Keratinocyte (primary cell): Measurements from ENCODE around the gene CBY1. TPM values are rescaled to one million over a fixed set of nuclear protein-coding genes. Genes with fewer than 3 reads are reported as not detected.

ENCODE experiments used
- DNase-seq: peaks from one replicate; pipeline ENCODE4 v3.0.0-alpha.2; 2011; ENCODE audit warnings: low read depth, missing footprints, low spot score
- FAIRE-seq: peaks from 2 replicates; lab custom pipeline; 2011; peaks lifted over from hg19 to GRCh38; lab: Jason Lieb, UNC
- H2AFZ ChIP-seq: 2 replicates; pipeline ENCODE4 v1.6.0; 2012; ENCODE audit warnings: low read length, control low read depth, inconsistent platforms; ENCODE audit not compliant: control insufficient read depth
- H3K27ac ChIP-seq: 2 replicates; pipeline ENCODE4 v1.5.1; 2011; ENCODE audit warnings: low read length; ENCODE audit not compliant: control insufficient read depth, insufficient read depth
- H3K27me3 ChIP-seq: 3 replicates; pipeline ENCODE4 v1.6.0; 2011; ENCODE audit warnings: low read length; ENCODE audit not compliant: control insufficient read depth, insufficient read depth; ENCODE audit errors: extremely low read depth
- H3K36me3 ChIP-seq, 2 experiments: 2 replicates in 1 of 2; 3 replicates in 1 of 2; pipeline ENCODE4 v1.5.1; 2011; ENCODE audit warnings: low read length in 2 of 2, mild to moderate bottlenecking in 1 of 2; ENCODE audit not compliant: control insufficient read depth in 2 of 2, insufficient read depth in 2 of 2; ENCODE audit errors: extremely low read depth in 1 of 2
- H3K4me1 ChIP-seq: 3 replicates; pipeline ENCODE4 v1.5.1; 2011; ENCODE audit warnings: low read length; ENCODE audit not compliant: control insufficient read depth, insufficient read depth; ENCODE audit errors: extremely low read depth
- H3K4me2 ChIP-seq: 3 replicates; pipeline ENCODE4 v1.6.0; 2011; ENCODE audit warnings: low read depth, low read length; ENCODE audit not compliant: control insufficient read depth, insufficient read depth; ENCODE audit errors: extremely low read depth
- H3K4me3 ChIP-seq, 3 experiments: fragments of 200-600 bp in 1 of 3; sonication (generic) in 1 of 3; 2 replicates in 2 of 3; 3 replicates in 1 of 3; pipeline ENCODE4 v1.5.1; 2011 to 2016; ENCODE audit warnings: low read length in 3 of 3, mild to moderate bottlenecking in 3 of 3, control low read depth in 2 of 3, inconsistent platforms in 1 of 3, low read depth in 1 of 3, mixed read lengths in 1 of 3, mixed run types in 1 of 3, moderate library complexity in 1 of 3; ENCODE audit not compliant: control insufficient read depth in 2 of 3, insufficient read depth in 2 of 3; ENCODE audit errors: extremely low read depth in 1 of 3
- H3K79me2 ChIP-seq: 2 replicates; pipeline ENCODE4 v1.6.0; 2012; ENCODE audit warnings: low read length; ENCODE audit not compliant: control insufficient read depth, insufficient read depth
- H3K9ac ChIP-seq: 3 replicates; pipeline ENCODE4 v1.6.0; 2011; ENCODE audit warnings: low read length; ENCODE audit not compliant: control insufficient read depth, insufficient read depth; ENCODE audit errors: extremely low read depth
- H3K9me1 ChIP-seq: 3 replicates; pipeline ENCODE4 v1.6.0; 2011; ENCODE audit warnings: low read length; ENCODE audit not compliant: control insufficient read depth, insufficient read depth; ENCODE audit errors: extremely low read depth
- H3K9me3 ChIP-seq: 2 replicates; pipeline ENCODE4 v1.5.1; 2012; ENCODE audit warnings: low read depth, low read length; ENCODE audit not compliant: control insufficient read depth
- H4K20me1 ChIP-seq: 3 replicates; pipeline ENCODE4 v1.6.0; 2011; ENCODE audit warnings: low read length; ENCODE audit not compliant: control insufficient read depth, insufficient read depth; ENCODE audit errors: extremely low read depth
- EZH2 ChIP-seq: IDR thresholded peaks from one replicate; pipeline ENCODE4 v1.6.1; 2012; ENCODE audit warnings: inconsistent platforms, mild to moderate bottlenecking, low read length, moderate library complexity
- dilution Hi-C: fragments of 300-500 bp; cut with MboI; formaldehyde crosslinking; loops from one replicate; pipeline ENCODE4 v1.7.0; 2020; ENCODE audit warnings: low sequenced_read_pairs; ENCODE audit not compliant: extremely low pct_ligation_motif_present
- polyA plus RNA-seq, 5 experiments: library from polyadenylated mRNA; depleted of rRNA in 3 of 5; stranded (reverse) in 3 of 5; stranded (forward) in 1 of 5; unstranded in 1 of 5; fragments of >200 nt; gene quantifications; 1 replicate in 1 of 5; 2 replicates in 3 of 5; 3 replicates in 1 of 5; pipeline versions ENCODE4 v1.2.1 to v1.2.3, GENCODE V29; 2011 to 2012; ENCODE audit warnings: missing spikeins in 2 of 5, low read depth in 1 of 5, low replicate concordance in 1 of 5
- TF ChIP-seq, protein P1 (sequence below), 3 experiments: IDR thresholded peaks in 1 of 3; conservative IDR thresholded peaks in 1 of 3; optimal IDR thresholded peaks in 1 of 3; 2 replicates in 2 of 3; 3 replicates in 1 of 3; pipeline versions ENCODE3 to v1.5.1; 2011; ENCODE audit warnings: low read length in 3 of 3, mild to moderate bottlenecking in 3 of 3, moderate library complexity in 2 of 3, control low read depth in 1 of 3, inconsistent platforms in 1 of 3; ENCODE audit not compliant: insufficient read depth in 2 of 3; ENCODE audit errors: extremely low read depth in 1 of 3

CBY1 gene
- polyA plus RNA-seq, 1 donor (not counting 4 experiments of a cell fraction or from before 2014, with no cell fraction given): 40.3 TPM

DNA sequence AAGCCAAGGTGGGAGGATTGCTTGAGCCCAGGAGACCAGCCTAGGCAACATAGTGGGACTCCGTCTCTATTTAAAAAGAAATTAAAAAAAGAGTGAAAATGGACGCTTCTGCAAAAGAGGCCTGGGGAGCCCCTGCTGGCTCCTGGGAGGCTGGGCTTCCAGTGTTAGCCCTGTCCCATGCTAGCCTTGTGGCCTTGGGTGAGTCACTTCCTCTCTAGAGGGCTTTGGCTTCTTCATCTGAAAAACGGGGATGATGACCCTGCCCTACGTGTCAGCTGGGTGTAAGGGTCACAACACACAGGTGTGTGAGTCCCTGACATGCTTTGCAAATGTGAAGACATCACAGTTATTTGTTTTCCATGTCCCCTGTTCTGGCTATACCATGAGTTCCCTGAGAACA is 33.1 kb upstream of the CBY1 start:
- no peak for FAIRE-seq
- TF ChIP-seq EZH2: no peak
- TF ChIP-seq, protein P1, sequence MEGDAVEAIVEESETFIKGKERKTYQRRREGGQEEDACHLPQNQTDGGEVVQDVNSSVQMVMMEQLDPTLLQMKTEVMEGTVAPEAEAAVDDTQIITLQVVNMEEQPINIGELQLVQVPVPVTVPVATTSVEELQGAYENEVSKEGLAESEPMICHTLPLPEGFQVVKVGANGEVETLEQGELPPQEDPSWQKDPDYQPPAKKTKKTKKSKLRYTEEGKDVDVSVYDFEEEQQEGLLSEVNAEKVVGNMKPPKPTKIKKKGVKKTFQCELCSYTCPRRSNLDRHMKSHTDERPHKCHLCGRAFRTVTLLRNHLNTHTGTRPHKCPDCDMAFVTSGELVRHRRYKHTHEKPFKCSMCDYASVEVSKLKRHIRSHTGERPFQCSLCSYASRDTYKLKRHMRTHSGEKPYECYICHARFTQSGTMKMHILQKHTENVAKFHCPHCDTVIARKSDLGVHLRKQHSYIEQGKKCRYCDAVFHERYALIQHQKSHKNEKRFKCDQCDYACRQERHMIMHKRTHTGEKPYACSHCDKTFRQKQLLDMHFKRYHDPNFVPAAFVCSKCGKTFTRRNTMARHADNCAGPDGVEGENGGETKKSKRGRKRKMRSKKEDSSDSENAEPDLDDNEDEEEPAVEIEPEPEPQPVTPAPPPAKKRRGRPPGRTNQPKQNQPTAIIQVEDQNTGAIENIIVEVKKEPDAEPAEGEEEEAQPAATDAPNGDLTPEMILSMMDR (optimal IDR thresholded peaks at IDR 0.05 in 1 of 3, IDR thresholded peaks at IDR 0.05 in 1 of 3, conservative IDR thresholded peaks at IDR 0.05 in 1 of 3; ENCODE audit: extremely low read depth in 1 of 3, insufficient read depth in 2 of 3, low read length in 3 of 3): no peak
- no peak overlapping the region for H3K9ac ChIP-seq
- no peaks in the 10 kb centered on the region for H3K4me1 ChIP-seq
- no peaks in the 10 kb centered on the region for H3K9me3 ChIP-seq
- H3K27ac ChIP-seq: no peak overlapping the region
- H3K4me3 ChIP-seq: no peak overlapping the region
- DNase-seq: no peak
- H3K79me2 ChIP-seq: no peaks in the 10 kb centered on the region
- H3K9me1 ChIP-seq: no peaks in the 10 kb centered on the region
- no peak overlapping the region for H3K4me2 ChIP-seq
- no peak overlapping the region for H2AFZ ChIP-seq
- H3K27me3 ChIP-seq: no peaks in the 10 kb centered on the region
- H3K36me3 ChIP-seq: no peaks in the 10 kb centered on the region
- dilution Hi-C loops: no loop called here
- no peaks in the 10 kb centered on the region for H4K20me1 ChIP-seq

DNA sequence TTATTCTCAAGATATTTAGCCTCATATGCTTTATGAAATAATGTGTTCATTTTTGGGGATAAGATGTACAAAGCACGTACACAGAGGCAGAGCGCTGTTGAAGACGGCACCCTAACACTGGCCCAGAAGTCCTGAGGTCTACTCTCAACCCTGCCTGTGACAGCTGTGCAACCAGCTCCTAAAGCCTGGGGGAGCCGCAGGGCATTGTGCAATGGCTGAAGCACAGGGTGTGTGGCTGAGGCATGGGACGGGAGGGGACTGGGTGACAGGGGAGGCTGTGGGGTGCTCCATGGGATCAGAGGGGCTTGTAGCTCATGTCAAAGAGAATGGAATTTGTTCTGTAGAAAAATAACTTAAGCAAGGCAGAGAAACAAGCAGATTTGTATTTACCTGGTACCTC is 28.0 kb upstream of the CBY1 start:
- TF ChIP-seq, protein P1 (optimal IDR thresholded peaks at IDR 0.05 in 1 of 3, IDR thresholded peaks at IDR 0.05 in 1 of 3, conservative IDR thresholded peaks at IDR 0.05 in 1 of 3; ENCODE audit: extremely low read depth in 1 of 3, insufficient read depth in 2 of 3, low read length in 3 of 3): no peak
- TF ChIP-seq EZH2: no peak
- dilution Hi-C loops: no loop called here
- H3K9ac ChIP-seq: no peak overlapping the region

More for the DNA sequence above, 28.0 kb upstream of the CBY1 start:
- Histone ChIP-seq H3K27ac (no peak overlapping the region), H3K36me3 (no peaks in the 10 kb centered on the region), H3K79me2 (no peaks in the 10 kb centered on the region), H4K20me1 (no peaks in the 10 kb centered on the region), H3K4me2 (no peak overlapping the region), H3K4me3 (no peak overlapping the region), H3K27me3 (no peaks in the 10 kb centered on the region), H3K4me1 (no peaks in the 10 kb centered on the region), H3K9me1 (no peaks in the 10 kb centered on the region), H3K9me3 (no peaks in the 10 kb centered on the region), H2AFZ (no peak overlapping the region)
- DNase-seq: no peak
- no peak for FAIRE-seq
